Fibroblast of upper back skin (primary cell): ENCODE data around the gene ETV6.

ENCODE experiments used
- DNase-seq: peaks from one replicate; pipeline ENCODE4 v3.0.0-alpha.2; 2013

Gene ETV6

DNA sequence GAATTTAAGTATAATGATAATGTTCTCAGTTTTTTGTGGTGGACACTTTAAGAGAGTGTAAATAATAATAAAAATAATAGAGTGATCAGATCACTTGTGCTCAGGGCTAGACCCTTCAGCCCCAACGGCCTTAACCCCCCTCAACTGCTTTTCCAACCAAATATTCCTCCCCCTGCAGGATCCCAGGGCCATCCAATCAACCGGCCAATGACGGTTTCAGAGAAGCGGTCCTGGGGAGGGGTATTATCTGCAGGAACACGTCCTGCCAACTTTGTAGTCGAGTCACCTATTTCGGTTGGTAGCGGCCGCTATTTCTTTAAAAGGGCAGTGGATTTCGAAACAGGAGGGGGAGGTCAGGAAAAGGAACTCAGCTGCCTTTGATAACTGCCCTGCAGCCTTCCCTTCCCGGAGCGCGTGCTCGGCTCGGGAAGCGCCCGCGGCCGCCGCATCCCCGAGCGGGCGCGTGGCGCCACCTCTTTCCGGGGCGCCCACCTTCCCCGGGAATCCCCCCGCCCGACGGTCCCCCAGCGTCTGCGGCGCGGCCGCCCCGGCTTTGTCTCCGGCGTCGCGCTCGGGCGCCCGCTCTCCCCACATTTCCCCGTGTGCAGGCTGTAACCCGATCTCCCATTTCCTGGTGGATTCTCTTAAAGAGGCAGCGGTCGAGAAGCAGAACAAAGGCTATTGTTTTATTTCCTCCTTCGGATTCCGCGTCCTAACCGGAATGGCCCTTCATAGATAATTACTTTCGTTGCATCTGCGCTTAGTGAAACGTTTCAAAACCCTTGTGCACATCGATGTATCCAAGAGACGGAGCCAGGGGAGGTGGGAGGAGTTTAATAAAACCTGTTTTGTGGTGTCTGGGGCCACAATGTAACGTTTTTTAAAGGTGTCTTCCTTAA is 711 bp upstream of the ETV6 start:
- peak; percentile 89 for DNase-seq

DNA sequence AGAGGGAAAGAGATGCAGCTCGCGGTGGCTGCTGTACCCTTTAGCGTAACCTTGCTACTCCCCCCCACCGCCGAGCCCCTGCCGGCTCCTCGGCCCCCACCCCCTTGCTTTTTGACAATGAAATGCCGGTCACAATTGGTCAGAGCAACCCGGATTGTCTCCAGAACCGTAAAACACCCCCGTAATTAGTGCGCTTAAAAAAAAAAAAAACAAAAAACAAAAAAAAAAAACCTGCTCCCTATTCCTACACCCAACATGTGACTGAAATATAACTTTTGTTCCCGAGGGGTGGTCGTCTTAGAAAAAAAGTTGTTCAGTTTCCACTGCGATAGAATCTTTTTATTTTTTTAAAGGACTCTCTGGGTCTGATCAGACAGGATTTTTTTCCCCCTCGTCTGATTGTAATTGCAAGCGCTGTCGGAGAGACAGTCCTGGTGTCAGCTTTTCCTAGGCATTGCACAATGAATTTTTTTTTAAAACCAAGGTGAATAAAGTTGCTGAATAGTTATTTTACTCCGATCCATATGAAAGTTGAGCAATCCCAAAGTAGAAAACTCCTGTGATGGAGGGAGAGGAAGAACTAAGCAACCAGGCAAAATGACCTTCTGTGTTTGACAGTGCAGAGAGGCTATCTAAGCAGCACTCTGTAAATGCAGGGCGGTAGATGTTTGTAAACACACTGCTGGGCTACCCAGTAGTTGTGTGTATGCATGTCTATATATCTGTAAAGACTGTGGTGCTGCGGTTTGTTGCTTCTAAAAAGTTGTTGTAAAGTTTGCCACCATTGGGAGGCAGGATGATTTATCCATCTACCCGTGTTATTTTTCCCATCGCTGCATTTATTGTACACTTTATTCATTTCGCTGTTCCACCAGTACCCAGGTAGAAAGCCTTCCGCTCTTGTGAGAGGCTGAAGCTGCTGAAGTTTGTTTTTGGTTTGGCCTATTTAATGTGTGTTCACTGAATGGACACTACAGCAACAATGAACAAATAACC is 1.1 kb downstream of the ETV6 start:
- DNase-seq: peak; percentile 39

DNA sequence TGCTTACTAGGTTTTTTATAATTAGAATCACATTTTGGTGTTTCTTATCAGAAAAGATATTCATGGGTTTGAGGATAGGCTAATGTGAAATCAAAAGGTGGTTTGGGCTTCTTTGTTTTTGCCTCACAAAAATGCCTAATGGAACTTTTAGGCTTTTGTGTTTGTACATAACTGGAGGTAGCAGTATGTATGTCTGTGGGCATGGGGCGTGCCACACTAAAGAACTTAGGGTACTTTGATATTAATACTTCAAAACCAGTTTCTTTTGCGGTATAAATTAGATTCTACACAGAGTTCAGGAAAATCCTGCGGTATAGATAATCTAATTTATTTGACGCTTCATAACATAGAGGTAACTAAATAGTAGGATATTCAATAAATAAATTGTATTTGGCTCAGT is 1.9 kb downstream of the ETV6 start:
- no peak for DNase-seq

DNA sequence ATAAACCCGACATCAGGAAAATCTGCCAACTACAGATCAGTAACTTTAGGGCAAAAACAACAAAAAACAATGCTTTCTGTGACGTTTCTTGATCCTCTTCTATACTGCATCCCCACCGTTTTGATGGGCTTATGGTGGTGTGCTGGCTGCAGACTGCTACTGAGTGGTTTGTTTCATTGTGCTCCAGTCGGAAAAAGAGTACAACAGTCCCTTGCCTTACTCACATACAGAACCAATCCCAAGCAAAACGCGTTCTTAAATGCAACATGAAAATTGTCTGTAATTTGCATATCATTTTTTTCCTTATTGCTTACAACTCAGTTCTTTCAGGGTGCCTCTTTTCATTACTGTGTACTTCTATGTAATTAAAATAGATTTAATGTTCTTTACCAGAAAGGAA is 2.3 kb downstream of the ETV6 start:
- no peak for DNase-seq

DNA sequence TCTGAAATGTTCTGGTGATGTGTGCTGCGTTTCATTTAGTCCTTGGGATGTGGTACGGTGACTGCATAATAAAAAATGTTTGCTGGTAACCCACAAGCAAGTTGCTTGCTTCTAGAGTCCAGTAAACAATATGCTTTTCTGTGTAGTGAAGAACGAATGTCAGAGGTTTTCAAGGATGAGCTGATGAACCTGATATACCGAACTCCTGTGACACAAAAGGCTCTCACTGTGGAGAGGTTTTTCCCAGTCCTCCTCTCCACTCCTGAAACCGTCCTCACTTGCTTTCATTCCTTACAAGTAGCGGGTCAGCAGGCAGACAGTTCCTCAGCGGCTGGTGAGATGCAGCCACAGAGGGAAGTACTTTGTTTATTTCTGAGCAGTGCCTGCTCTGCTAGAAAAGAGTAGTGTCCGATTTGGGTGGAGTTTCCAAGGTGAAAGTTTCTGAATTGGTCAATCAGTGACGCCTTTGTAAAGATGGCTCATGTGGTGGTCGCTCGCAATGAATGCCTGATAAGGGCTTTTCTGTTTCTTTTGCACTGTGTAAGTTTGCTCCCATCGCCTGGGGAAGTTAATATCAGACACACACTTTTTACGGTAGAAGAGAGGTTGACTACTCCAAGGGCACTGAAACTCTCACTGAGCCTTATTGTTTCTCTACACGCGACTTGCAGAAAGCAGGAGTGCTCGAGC is 3.0 kb downstream of the ETV6 start:
- peak; percentile 56 for DNase-seq

DNA sequence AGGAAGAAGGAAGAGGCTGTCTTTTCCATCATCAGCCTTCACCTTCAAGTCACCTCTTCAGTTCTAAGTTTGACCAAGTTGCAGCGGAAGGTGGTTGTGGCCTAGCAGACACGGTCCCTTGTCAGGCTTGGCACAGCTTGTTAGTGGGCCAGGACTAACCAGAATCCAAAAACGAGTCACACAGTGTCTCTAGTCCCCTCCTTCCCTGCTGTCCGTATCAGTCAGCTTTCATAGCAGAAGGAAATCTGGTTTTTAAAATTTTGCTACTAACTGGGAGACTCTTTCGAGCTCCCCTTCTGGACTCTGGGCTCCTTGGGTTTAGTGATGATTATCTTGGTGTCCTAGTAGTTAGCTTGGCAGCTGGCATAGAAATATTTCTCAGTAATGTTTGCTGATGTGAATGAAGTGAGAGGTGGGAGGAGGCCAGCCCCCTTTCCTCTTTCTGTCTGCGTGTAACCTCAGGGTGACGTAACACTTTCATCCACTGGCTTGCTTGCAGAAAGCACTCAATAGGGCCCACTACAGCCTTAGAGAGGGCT is 3.8 kb downstream of the ETV6 start:
- no peak for DNase-seq

DNA sequence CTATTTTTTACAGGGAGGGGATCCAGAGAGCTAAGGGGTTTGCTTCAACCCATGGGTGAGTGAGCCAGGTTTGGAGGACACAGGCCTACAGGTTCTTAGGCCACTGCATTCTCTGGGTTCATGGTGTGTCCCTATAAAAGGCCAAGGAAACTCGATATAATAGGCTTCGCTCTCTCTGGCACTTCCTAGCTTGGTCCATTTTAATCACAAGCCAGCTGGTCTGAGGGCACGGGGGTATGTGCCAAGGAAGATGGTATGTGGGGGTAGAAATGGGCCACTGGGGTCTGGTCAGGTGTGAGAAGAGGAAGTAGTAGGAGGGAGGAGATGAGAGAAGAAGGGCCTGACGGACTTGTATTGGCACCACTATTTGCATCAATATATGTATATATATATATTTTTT is 4.9 kb downstream of the ETV6 start:
- no peak for DNase-seq

DNA sequence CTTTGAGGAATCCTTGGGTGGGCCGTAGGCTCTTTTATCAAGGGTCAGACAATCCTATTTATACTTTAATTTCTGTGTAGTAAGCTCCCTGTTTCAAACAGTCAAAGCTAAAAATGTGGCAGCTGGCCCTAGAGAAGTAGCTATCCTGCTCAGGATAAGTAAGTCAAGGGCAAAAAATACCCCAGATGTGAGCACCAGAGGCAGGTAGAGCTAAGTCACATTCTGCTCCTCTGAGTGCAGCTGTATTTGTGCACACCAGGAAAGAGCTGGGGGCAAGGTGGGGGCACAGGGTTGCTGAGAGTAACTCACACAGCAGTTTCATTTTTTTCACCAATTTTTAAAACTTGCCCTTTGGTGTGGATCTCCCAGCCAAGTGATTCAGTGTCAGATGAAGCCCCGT is 5.3 kb downstream of the ETV6 start:
- no peak for DNase-seq

DNA sequence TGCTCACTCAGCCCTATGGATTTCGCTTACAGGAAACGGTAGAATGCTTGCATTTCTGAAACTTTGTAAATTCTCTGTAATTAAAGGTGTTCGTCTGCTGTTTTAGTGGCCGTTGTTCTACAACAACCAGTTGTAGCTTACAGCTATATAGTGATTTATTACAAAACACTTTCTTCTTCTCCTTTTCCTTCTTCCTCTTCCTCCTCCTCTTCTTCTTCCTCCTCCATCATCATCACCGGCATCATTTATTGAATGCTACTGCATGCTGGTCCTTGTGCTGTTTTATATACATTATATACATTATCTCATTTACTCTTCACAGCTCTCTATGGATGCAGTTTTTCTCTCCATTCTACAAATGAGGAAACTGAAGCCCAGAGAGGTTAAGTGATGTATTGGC is 6.4 kb downstream of the ETV6 start:
- DNase-seq: no peak

DNA sequence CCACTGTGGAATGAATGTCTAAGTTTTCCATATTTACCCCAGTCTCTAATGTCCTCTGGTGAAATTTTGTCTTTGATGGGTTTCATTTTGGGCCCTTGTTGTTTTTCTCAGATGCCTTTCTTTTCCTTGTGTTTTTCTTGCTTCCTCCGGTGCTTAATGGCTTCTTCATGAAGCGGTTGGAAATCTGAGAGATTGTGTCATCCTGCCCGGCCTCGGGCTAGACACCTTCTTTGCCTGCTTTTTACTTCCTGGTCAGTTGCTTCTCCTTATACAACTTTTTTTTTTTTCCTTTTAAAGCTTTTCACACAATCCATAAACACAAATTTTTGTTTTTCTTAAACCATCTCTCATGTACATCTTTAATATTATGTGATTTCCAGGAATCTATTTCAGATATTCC is 7.1 kb downstream of the ETV6 start:
- DNase-seq: no peak

DNA sequence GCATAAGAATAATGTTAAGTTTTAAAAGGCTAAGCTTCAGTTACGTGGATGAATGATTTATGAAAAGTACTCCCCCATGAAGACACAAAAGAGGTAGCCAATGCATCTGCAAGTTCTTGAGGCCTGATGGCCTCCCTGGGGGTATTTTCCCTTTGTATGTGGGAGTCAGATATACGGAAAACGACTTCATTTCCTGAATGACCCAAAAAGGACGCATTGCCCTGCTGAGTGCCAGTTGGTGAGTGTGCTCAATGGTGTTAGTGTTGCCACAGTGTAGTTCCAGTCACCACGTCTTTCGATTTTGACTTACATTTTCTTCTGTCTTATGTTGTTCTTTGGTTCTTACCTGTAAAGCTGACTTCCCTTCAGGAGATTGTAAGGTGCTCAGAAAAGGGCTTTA is 8.0 kb downstream of the ETV6 start:
- DNase-seq: peak; percentile 34

DNA sequence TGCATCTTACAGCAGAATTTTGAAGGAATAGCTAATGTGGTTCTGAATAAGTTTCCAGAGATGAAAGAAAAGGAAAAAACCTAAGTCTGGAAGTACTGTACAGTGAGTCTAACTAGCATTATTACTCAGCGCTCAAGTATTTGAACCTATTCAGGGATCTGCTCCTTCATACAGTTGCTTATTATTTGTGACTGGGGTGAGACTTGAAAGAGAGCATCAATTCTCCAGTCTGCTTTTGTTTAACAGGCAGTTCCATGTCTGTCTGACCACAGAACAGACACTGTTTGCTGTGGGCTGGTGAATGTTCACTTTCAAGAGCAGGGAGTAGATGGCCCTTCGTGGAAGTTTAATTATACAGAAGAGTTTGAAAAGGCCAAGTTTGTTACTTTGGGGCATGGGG is 9.3 kb downstream of the ETV6 start:
- DNase-seq: peak; percentile 94

DNA sequence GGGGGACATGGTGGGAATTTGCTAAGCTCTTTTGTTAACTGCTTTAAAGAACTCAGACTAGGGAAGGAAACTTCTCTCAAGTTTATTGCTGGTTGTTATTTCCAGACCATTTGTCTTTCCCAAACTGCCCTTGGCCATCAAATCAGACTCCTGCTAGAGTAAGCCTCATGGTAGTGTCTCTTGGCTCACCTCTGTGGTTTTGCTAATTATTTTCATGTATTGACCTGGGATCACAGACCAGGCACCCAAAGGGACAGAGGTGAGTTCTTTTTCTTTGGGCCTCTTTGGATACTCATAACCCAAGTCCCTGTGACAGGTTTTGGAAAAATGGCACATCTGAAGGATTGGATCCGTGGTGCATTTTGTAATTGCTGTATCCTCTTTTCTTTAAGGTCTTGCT is 11.2 kb downstream of the ETV6 start:
- DNase-seq: no peak

DNA sequence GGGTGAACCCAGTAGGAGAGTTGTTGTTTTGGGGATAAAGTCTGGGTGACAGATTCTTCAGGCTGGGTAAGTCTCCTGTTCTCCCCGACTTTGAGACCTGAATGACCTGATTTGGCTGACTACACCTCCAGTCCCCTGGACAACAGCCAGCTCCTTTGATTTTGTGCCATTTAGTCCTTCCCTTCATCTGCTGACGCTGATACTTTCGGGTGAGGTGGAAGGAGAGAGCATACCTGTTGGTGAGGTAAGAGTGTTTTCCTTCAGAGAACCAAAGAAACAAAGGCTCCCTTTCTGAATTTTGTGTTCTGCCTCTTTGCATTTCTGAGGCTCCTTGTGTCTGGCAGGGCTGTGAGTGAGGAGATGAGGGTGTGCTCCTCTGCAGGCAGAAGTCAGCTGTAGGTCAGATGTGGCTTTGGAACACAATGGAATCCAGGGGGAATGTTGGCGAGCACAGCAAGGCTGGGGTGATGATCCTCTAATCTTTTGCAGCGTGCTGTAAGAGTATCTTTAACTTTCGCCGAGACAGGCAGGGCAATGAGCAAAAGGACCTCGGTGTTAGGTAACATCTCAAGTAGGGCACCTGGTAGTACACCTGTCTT is 12.1 kb downstream of the ETV6 start:
- peak; percentile 60 for DNase-seq

DNA sequence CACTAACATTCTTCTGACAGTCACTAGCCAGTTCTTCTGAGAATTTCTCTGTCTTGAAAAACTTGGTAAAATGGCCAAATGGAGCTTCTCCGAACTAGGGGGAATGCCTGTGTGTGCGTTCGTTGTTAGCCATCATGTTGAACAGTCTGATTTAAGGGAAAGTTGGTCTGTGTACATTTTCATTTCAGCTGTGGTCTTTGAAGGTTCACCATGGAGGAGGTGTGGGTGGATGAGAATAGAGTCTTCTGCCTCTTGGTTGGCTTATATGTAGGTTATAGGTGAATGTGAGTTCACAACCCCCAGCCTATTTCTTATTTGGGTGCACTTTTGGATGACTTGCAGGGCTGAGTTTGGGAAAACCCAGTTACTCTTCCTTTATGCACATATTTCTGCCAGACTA is 12.9 kb downstream of the ETV6 start:
- no peak for DNase-seq

DNA sequence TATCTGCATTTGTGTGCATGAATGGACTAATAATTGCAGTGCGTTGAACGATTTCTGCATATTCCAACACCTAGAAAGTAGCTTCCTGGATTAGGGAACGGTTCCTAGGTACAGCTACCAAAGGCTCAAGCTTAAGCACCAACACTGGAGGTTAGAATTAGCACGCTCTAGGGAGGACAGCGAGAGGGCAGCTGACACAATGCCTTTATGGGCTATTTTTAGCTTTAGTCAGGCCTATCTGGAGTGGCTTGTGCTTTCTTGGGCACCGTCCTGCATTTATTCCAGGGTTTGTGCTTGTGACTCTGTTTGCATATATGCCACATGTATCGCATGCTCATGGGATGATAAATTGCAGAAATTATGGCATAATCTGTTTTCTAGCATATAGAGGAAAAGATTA is 13.7 kb downstream of the ETV6 start:
- no peak for DNase-seq

DNA sequence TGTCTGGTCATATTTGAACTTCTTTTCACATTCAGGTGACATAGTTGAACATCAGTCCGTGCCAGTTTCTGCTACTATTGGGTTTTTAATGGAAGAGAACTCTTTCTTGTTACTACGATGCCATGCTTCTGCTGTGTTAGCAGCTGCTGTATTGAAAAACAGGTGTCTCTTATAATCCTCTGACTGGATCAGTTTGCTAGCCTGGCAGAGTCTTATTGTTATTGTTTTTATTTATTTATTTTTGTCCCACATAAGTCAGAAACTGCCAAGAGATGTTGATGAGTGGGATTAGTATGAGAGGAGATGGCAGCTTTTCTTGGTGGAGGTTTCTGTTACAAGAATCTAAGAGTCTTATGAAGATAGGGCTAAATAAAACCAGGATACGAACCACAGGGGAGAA is 14.6 kb downstream of the ETV6 start:
- DNase-seq: no peak

DNA sequence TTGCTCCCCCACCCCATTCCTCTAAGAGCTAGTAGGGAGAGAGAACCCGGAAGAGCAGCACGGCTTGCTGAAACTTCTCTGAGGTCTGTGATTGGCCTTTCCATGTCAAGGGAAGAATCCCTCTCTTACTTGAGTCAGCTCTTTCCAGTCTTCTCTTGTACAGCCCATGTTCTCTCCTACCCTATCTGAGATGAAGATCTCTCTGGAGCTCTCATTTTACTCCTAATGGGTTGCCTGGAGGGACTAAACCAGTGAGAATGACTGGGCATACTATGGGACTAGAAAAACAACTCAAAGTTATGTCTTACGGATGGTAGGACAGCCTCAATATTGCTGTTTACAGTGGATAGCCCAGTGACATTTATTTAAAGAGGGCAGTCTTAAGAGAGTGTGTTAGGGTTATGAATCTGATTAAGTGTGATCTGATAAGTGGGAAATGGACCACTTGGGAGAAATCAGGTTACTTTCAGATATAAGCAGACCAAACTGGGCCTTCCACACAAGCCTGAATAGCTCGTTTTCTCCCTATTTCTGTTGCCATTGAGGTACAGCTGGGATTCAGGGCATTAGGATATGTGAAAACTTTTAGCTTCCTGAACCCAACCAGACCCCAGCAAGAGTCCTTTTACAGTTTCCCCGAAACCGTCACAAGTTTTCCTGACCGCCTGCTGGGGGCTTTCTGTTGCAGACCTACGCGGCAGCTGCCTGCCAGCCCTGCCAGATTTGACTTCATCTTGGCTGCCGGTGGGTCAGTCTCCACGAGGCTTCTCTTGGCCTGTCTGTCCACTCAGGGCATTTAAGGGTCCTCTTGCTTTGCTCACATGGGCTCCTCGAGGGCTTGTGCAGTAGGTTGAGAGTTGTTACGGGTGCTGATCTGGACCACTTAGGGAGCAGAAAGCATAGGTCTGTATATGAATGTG is 16.9 kb downstream of the ETV6 start:
- DNase-seq: no peak

DNA sequence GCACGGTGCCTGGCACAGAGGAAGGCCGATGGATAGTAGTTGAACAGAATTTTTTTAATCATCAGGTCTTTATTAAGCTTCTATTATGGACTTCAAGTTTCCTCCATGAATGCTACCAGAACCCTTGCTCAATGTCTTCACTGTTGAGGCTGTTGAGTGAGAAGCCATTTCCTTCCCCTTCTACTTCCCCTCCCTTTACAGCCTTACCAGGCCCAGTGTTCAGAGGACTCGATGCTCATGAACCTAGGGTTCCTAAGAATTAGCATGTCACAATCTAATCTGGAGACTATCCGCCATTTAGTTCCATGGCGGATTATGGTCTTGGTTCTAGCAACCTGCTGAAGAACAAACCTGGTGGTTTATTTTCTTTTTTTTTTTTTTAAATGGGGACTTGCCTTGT is 17.7 kb downstream of the ETV6 start:
- no peak for DNase-seq

DNA sequence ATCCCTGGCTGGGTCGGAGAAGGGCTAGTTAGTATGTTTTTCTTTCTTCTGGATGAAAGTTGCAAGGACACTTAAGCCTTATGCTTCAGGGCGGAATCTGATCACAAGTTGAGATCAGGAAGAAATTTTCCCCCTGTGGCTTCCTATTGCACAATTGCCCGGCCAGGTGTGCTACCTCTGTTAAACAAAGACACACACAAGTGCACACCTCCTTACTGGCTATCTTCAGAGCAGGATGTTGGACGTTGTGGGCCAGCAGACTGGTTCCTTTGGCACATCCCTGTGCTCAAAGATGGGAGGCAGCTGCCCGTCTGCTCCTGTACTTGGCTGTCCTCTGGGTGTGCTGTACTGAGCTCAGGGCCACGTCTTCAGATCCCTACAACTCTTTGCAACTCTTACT is 19.1 kb downstream of the ETV6 start:
- no peak for DNase-seq

DNA sequence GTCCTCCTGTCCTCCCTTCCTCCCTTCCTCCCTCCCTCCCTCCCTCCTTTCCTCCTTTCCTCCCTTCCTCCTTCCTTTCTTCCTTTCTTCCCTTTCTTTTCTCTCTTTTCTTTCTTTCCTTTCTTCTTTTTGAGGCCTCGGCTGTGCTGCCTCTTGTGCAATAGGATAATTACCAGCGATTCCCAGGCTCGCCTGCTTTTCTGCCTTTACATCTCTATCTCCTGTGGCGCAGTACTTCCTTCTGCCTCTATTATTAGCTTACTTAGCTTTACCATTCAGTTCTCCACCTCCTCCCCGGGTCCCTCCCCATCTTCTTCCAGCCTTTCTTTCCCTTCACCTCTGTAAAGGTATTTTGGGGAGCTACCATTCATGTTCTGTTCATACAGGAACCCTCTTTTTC is 19.9 kb downstream of the ETV6 start:
- no peak for DNase-seq
